ENCODE results near the gene HNRNPA3. TPM values are rescaled to one million over a fixed set of nuclear protein-coding genes. Genes with fewer than 3 reads are reported as not detected.

Gene HNRNPA3
- total RNA-seq, 2 experiments from 2014 or later: 68.2 to 450 TPM

Small RNA genes within 50 kb of the gene (microRNA-seq; reads per million reads assigned to microRNA genes)
- gene MIR3128 (ENCODE audit: borderline replicate concordance): not detected

Small RNA genes within 50 kb of the gene (small RNA-seq; reads per million reads assigned to genes)
- not detected for gene MIR3128
- gene RF00019: not detected

Other genes with a start within 250 kb of the HNRNPA3 start
- gene NFE2L2, start 51.9 kb downstream of the HNRNPA3 start, total RNA-seq (2014; rRNA removed; shearing (Covaris generic)): 26.2 and 27.0 TPM in 2 replicates
- gene NFE2L2, start 51.9 kb downstream of the HNRNPA3 start, total RNA-seq (2022): 58.1 and 58.6 TPM in 2 replicates
- 2.1 and 2.3 TPM in 2 replicates for gene AGPS, start 180.0 kb downstream of the HNRNPA3 start, total RNA-seq (2014; rRNA removed; shearing (Covaris generic))
- gene AGPS, start 180.0 kb downstream of the HNRNPA3 start, total RNA-seq (2022): 9.6 and 14.5 TPM in 2 replicates

All from OCI-LY7 (cell line).